Adrenal gland (tissue), 12 donors: ENCODE results near the gene CDH19. TPM values are rescaled to one million over a fixed set of nuclear protein-coding genes. Genes with fewer than 3 reads are reported as not detected.

Experiments used
- DNase-seq, 7 donors: peaks; one replicate each; pipeline ENCODE4 v3.0.0-alpha.2; 2019 to 2020
- H3K27ac ChIP-seq, 5 donors: fragments of 200-600 bp; sonication (generic) in 4 of 5; 1 replicate in 3 of 5; 2 replicates in 2 of 5; pipeline versions ENCODE4 v1.5.1 to v1.8.0; 2016 to 2020; ENCODE audit warnings: mild to moderate bottlenecking in 1 of 5
- H3K27me3 ChIP-seq: fragments of 200-600 bp; 2 replicates; pipeline ENCODE4 v1.8.0; 2021
- H3K36me3 ChIP-seq, 2 donors: fragments of 200-600 bp; replicated peaks in 1 of 2; 1 replicate in 1 of 2; 2 replicates in 1 of 2; pipeline versions ENCODE4 v1.5.1 to v1.8.0; 2018 to 2022
- H3K4me1 ChIP-seq, 2 donors: fragments of 200-600 bp; replicated peaks in 1 of 2; 1 replicate in 1 of 2; 2 replicates in 1 of 2; pipeline versions ENCODE4 v1.5.1 to v1.8.0; 2018 to 2021
- H3K4me3 ChIP-seq, 4 donors: fragments of 200-600 bp; sonication (generic) in 3 of 4; one replicate each; pipeline ENCODE4 v1.5.1; 2016 to 2018
- H3K9me3 ChIP-seq, 3 donors: fragments of 200-600 bp; sonication (generic) in 1 of 3; replicated peaks in 1 of 3; 1 replicate in 2 of 3; 2 replicates in 1 of 3; pipeline versions ENCODE4 v1.5.1 to v1.8.0; 2016 to 2021
- CTCF ChIP-seq, 6 experiments: fragments of 450-650 bp in 4 of 6; fragments of 200-600 bp in 2 of 6; sonication (generic) in 1 of 6; IDR thresholded peaks; 1 replicate in 5 of 6; 2 replicates in 1 of 6; pipeline versions ENCODE4 v1.5.1 to v1.8.0; 2016 to 2021; ENCODE audit warnings: antibody characterized with exemption in 6 of 6, mild to moderate bottlenecking in 2 of 6, moderate library complexity in 1 of 6
- POLR2A ChIP-seq, 2 donors: fragments of 450-650 bp; IDR thresholded peaks; one replicate each; pipeline ENCODE4 v1.6.1; 2017; ENCODE audit warnings: antibody characterized with exemption in 2 of 2, mild to moderate bottlenecking in 2 of 2, moderate library complexity in 1 of 2
- WGBS, 4 donors: extraction: QIAGEN DNeasy Blood & Tissue Kit in 2 of 4; methylation state at CpG; one replicate each; pipeline versions ENCODE4 v1.1.5 to v1.1.7; 2013 to 2017; 5-methylcytosine and 5-hydroxymethylcytosine counted together
- intact Hi-C, 2 donors: fragments of 100-400 bp; cut with DNase I; formaldehyde crosslinking; loops; one replicate each; pipeline versions ENCODE4 v1.14.1 to v1.15.0; 2022 to 2023
- polyA plus RNA-seq, 3 donors: library from polyadenylated mRNA; stranded (reverse); fragments of 200-250 nt in 2 of 3; fragments of 350-450 nt in 1 of 3; fragmentation: Illumina TruSeq in 1 of 3; extraction: RNeasy Lipid Tissue Mini Kit (QIAGEN cat#74804) in 1 of 3; gene quantifications; one replicate each; pipeline ENCODE4 v1.2.3, GENCODE V29; 2013 to 2014
- total RNA-seq, 9 donors: library from RNA; depleted of rRNA in 4 of 9; stranded (reverse); fragments of >200 nt in 4 of 9; fragments of 120-200 nt in 1 of 9; fragmentation: NEBNext Ultra II Directional in 1 of 9; extraction: Animal tissue kit (Norgen Biotek cat#: 25700) in 1 of 9; gene quantifications; one replicate each; pipeline versions ENCODE4 v1.1.0 to v1.2.4, GENCODE V29; 2013 to 2023
- donor health status: healthy with polysubstance abuse.
- donor health status: Bipolar disorder and iron deficiency.
- donor health status: DM: yes; HTN: yes; CAD: no.
- donor health status: DM: no; HTN: no; CAD: no.
- donor health status: DM: no; HTN: no; CAD: no.
- donor health status: DM: yes; HTN: yes; CAD: no.

Gene CDH19
- total and polyA plus RNA-seq, 12 donors = 0.42 to 7.4 (median 5.3) TPM

- Histone ChIP-seq H3K4me3 (no peak overlapping the region), H3K27ac (no peak overlapping the region), H3K9me3 (no peaks in the 10 kb centered on the region), H3K4me1 (no peaks in the 10 kb centered on the region), H3K27me3 (no peaks in the 10 kb centered on the region), H3K36me3 (no peaks in the 10 kb centered on the region)
- no peak for TF ChIP-seq CTCF (IDR thresholded peaks at IDR 0.05)
- no peak for TF ChIP-seq POLR2A (IDR thresholded peaks at IDR 0.05)
- intact Hi-C loops = no loop called here
- DNase-seq = no peak
- 44 to 51% (median 47%) methylated on average over 4 of the region's 4 CpGs for WGBS, 4 donors
Measured at GRCh38 chr18:66534110-66534509, 69.8 kb downstream of the CDH19 start.

- Histone ChIP-seq H3K4me1 (no peaks in the 10 kb centered on the region), H3K27me3 (no peaks in the 10 kb centered on the region), H3K9me3 (no peaks in the 10 kb centered on the region), H3K36me3 (no peaks in the 10 kb centered on the region), H3K27ac (no peak overlapping the region), H3K4me3 (no peak overlapping the region)
- no peak for TF ChIP-seq POLR2A (IDR thresholded peaks at IDR 0.05)
- TF ChIP-seq CTCF (IDR thresholded peaks at IDR 0.05) = no peak
- 13 to 30% (median 26%) methylated on average over 1 of the region's 1 CpG for WGBS, 4 donors
- intact Hi-C loops = no loop called here
- no peak for DNase-seq
Measured at GRCh38 chr18:66533693-66534092, 70.2 kb downstream of the CDH19 start.

GRCh38 chr18:66523219-66523991, 80.5 kb downstream of the CDH19 start:
- Histone ChIP-seq H3K27me3 (no peaks in the 10 kb centered on the region), H3K4me3 (no peak overlapping the region), H3K36me3 (no peaks in the 10 kb centered on the region), H3K27ac (no peak overlapping the region), H3K9me3 (no peaks in the 10 kb centered on the region), H3K4me1 (no peaks in the 10 kb centered on the region)
- whole genome bisulfite sequencing, 4 donors = 76 to 85% (median 81%) methylated on average over 15 to 18 of the region's 18 CpGs
- no peak for DNase-seq
- intact Hi-C loops = no loop called here
- no peak for TF ChIP-seq POLR2A (IDR thresholded peaks at IDR 0.05)
- TF ChIP-seq CTCF (IDR thresholded peaks at IDR 0.05) = no peak

- Histone ChIP-seq H3K27me3 (no peaks in the 10 kb centered on the region), H3K27ac (no peak overlapping the region), H3K36me3 (no peaks in the 10 kb centered on the region), H3K4me1 (no peaks in the 10 kb centered on the region), H3K4me3 (no peak overlapping the region), H3K9me3 (no peaks in the 10 kb centered on the region)
- TF ChIP-seq CTCF (IDR thresholded peaks at IDR 0.05) = no peak
- TF ChIP-seq POLR2A (IDR thresholded peaks at IDR 0.05) = no peak
- intact Hi-C loops = no loop called here
- DNase-seq = no peak
- 81 to 89% (median 88%) methylated on average over 1 of the region's 1 CpG for WGBS, 4 donors
Measured at GRCh38 chr18:66513996-66514395, 89.9 kb downstream of the CDH19 start.
